MM.1S (cell line): Measurements from ENCODE around the gene CCDC194.

Source experiments
- EZH2 ChIP-seq: fragments of 300-600 bp; sonication (generic); optimal IDR thresholded peaks from 2 replicates; pipeline ENCODE3; 2017; ENCODE audit warnings: low read depth, mild to moderate bottlenecking, antibody characterized with exemption, low read length, mixed read lengths
- EZH2phosphoT487 ChIP-seq: fragments of 300-600 bp; sonication (generic); IDR thresholded peaks from 2 replicates; pipeline ENCODE4 v1.6.1; 2018; ENCODE audit warnings: antibody characterized with exemption, low read length
- TF ChIP-seq, protein P1 (sequence below): fragments of 300-600 bp; sonication (generic); IDR thresholded peaks from 2 replicates; pipeline ENCODE4 v1.5.1; 2016; ENCODE audit warnings: antibody characterized with exemption, low read length, mixed read lengths

DNA sequence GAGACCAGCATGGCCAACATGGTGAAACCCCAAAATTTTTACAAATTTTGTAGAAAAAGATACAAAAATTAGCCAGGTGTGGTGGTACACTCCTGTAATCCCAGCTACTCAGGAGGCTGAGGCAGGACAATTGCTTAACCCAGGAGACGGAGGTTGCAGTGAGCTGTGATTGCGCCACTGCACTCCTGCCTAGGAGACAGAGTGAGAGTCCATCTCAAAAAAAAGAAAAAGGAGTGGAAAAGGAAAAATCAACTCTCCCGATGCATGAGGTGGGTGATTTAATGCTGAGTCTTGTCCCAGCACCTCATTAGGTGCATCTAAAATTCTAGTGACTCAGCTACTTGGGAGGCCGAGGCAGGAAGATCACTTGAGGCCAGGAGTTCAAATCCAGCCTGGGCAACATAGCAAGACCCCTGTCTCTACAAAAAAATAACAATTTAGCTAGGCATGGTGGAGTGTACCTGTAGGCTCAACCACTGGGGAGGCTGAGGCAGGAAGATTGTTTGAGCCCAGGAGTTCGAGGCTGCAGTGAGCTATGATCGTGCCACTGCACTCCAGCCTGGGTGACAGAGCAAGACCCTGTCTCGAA is 36.8 kb downstream of the CCDC194 start:
- TF ChIP-seq, protein P1, sequence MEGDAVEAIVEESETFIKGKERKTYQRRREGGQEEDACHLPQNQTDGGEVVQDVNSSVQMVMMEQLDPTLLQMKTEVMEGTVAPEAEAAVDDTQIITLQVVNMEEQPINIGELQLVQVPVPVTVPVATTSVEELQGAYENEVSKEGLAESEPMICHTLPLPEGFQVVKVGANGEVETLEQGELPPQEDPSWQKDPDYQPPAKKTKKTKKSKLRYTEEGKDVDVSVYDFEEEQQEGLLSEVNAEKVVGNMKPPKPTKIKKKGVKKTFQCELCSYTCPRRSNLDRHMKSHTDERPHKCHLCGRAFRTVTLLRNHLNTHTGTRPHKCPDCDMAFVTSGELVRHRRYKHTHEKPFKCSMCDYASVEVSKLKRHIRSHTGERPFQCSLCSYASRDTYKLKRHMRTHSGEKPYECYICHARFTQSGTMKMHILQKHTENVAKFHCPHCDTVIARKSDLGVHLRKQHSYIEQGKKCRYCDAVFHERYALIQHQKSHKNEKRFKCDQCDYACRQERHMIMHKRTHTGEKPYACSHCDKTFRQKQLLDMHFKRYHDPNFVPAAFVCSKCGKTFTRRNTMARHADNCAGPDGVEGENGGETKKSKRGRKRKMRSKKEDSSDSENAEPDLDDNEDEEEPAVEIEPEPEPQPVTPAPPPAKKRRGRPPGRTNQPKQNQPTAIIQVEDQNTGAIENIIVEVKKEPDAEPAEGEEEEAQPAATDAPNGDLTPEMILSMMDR = no peak
- TF ChIP-seq EZH2 (no peak), EZH2phosphoT487 (no peak)
